GM18508 (cell line): ENCODE data around the gene PCNP.
"Not testable (repeated sequence)": the region's sequence is repeated elsewhere in the genome, so short reads cannot be mapped to it uniquely, and the experiment has no call there.

Source experiments
- ATAC-seq: cut with Tn5 transposase; IDR thresholded peaks from one replicate; pipeline ENCODE4 v1.9.1; 2021; ENCODE audit warnings: moderate number of reproducible peaks; ENCODE audit not compliant: insufficient read depth, unreplicated experiment

PCNP gene

GRCh38 chr3:101631098-101631796 is 57.3 kb downstream of the PCNP start:
- no peak for ATAC-seq

- ATAC-seq = not testable (repeated sequence)
Measured at GRCh38 chr3:101631959-101632358, 58.0 kb downstream of the PCNP start.

- no peak for ATAC-seq
Measured at GRCh38 chr3:101632586-101632985, 58.6 kb downstream of the PCNP start.

- ATAC-seq = no peak
Measured at GRCh38 chr3:101633186-101633585, 59.2 kb downstream of the PCNP start.

GRCh38 chr3:101634591-101635196 is 60.7 kb downstream of the PCNP start:
- ATAC-seq = no peak

- ATAC-seq = no peak
Measured at GRCh38 chr3:101635345-101635744, 61.4 kb downstream of the PCNP start.

GRCh38 chr3:101635954-101636798 is 62.2 kb downstream of the PCNP start:
- ATAC-seq = peak; percentile 90

GRCh38 chr3:101637451-101637850 is 63.5 kb downstream of the PCNP start:
- ATAC-seq = no peak

- no peak for ATAC-seq
Measured at GRCh38 chr3:101638261-101638745, 64.3 kb downstream of the PCNP start.

- ATAC-seq = no peak
Measured at GRCh38 chr3:101639280-101639963, 65.4 kb downstream of the PCNP start.

GRCh38 chr3:101640256-101640655 is 66.3 kb downstream of the PCNP start:
- ATAC-seq = no peak

- not testable (repeated sequence) for ATAC-seq
Measured at GRCh38 chr3:101641397-101642115, 67.6 kb downstream of the PCNP start.

- no peak for ATAC-seq
Measured at GRCh38 chr3:101642441-101642840, 68.5 kb downstream of the PCNP start.

GRCh38 chr3:101643009-101643844 is 69.2 kb downstream of the PCNP start:
- no peak for ATAC-seq
